EH (cell line): Measurements from ENCODE around the gene UQCR10.
"Not testable (repeated sequence)": the region's sequence is repeated elsewhere in the genome, so short reads cannot be mapped to it uniquely, and the experiment has no call there.

Experiments
- DNase-seq: peaks from one replicate; pipeline ENCODE4 v3.0.0-alpha.2; 2015; ENCODE audit warnings: low read depth

Gene UQCR10

GRCh38 chr22:29737251-29738117, 29.7 kb upstream of the UQCR10 start:
- DNase-seq, result no peak

DNA sequence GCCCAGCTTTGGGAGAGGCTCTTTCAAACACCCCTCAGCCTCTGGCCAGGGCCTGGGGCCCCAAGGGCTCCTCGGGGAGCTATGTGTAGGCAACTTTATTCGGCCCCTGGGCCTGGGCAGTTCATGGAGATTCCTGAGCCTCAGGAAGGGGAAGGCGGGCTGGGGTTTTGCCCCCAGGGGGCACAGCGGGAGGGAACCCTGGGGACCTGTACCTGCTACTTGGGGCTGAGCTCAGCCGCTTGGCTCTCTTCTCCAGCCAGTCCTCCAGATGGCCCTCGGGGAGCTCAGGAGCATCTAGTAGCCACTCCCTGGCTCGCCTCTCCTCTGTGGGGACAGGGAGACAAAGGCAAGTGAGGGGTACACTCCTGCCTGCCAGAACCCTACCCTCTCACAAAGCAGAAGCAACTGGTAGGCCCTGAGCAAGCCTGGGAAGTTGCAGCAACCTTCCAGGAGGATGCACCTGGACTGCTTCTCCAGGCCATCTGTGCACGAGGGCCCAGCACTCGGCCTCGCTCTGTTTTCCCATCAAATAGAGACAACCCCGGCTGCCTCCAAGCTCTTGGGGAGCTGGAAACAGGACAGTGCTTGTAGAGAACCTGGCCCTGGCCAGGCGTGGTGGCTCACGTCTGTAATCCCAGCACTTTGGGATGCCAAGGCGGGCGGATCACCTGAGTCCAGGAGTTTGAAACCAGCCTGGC, 28.9 kb upstream of the UQCR10 start:
- no peak for DNase-seq

- no peak for DNase-seq
These were observed 27.8 kb upstream of the UQCR10 start for GRCh38 chr22:29739346-29739875.

DNA sequence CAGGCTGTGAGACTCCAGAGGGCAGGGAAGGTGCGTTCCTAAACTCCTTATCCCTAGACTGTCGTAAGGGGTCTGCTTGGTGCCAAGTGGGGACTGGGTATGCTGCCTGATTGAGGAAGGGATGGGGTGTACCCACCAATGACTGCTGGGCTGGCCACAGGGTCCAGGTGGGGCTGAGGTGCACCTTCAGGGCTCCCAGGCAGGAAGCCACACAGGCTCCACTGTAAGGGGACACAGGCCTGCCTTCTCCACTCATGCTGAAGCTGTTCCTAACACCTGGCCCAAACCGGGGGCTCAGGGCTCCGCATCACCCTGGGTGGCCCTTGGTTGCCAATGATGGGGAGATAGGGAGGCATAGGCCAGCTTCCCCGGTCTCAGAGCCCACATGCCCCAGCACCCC, 27.0 kb upstream of the UQCR10 start:
- DNase-seq, result no peak

DNA sequence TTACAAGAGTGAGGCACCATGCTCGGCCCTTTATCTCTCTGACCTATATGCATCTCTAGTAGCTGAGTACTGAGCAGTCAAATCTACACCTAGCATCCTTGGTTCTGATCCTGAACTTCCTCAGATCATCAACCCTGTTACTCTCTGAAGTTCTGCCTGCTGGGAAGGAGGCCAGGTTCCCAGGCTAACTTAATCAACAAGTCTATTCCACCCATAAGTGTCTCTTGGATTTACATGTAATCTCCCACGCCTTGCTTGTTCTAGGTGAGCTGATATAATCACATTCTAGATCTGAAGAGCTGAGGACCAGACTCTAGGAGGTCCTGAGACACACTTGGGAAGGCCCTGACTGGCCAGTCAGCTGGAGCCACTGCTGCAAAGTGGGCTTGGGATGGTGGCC, 25.2 kb upstream of the UQCR10 start:
- DNase-seq, result no peak

- no peak for DNase-seq
These were observed 24.8 kb upstream of the UQCR10 start for GRCh38 chr22:29742326-29742725.

- DNase-seq, result peak; percentile 61
These were observed 22.3 kb upstream of the UQCR10 start for GRCh38 chr22:29744902-29745301.

DNA sequence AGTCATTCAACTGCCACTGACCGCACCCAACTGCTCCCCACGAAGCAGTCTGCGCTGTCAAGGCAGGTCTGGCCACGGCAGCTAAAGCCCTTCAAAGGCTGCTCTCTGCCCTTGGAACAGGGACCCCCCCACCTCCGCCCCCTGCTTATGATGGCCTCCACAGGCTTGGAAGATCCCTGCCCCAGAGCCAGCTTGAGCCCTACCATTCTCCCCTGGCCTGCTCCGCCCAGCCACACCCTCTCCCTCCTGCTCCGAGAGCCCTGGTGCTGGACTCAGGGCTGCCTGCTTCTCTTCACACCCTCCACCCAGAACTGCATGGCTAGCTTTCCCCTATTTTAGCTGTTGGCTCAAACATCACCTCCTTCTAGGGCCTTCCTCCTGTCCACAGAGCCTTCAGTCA, 19.3 kb upstream of the UQCR10 start:
- no peak for DNase-seq

- peak; percentile 9 for DNase-seq
These were observed 18.8 kb upstream of the UQCR10 start for GRCh38 chr22:29748248-29748893.

DNA sequence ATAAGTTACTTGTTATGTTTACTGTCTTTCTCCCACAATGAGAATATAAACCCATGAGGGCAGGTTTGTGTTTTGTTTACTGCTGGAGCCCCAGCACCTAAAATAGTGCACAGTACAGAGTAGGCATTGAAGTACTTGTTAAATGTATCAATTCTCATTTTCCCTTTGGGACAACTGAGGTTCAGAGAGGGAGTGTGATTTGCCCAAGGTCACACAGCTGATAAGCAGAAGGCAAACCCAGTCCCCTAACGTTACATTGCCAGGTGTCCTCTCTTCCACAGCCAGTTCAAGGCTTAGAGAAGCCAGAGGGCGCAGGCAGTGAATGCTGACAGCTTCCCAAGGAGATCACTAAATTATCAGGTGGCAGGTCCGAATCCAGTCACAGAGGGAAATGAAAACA, 17.1 kb upstream of the UQCR10 start:
- no peak for DNase-seq

GRCh38 chr22:29750559-29751538, 16.3 kb upstream of the UQCR10 start:
- DNase-seq, result peak; percentile 18

- no peak for DNase-seq
These were observed 15.5 kb upstream of the UQCR10 start for GRCh38 chr22:29751669-29752068.

DNA sequence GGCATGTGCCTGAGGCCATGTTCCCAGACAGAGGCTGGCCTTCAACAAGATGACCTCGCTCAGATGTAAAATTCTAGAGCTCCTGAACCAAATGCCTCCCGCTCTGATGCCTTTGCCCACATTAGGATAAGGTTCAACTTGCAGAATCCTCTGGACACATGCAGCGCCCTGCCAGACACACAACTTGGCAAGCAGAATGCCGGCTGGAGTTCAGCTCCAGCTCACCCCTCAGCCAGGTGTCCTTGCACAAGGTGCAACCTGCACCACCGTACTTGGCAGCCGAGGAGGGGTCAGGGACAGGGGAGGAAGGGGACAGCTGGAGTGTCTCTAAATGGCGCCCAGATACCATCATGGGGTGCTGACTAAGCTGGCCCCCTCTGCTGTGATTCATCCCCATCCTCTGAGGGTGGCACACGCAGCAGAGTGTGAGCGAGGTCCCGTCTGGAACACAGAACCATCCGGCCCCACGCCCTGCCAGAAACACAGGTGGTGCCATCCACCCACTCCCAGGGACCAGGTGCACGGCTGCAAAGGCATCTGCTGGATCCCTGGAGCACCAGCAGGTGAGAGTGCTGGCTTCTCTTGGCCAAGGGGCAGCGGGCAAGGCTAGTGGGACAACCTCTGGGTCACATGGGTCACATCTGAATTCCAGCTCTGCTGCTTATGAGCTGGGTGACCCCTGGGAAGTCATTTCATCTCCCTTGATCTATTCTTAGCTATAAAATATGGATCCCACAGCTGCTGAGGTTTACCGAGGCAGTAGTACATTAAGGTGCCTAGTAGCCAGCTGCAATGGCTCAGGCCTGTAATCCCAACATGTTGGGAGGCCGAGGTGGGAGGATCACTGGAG, 13.1 kb upstream of the UQCR10 start:
- no peak for DNase-seq

DNA sequence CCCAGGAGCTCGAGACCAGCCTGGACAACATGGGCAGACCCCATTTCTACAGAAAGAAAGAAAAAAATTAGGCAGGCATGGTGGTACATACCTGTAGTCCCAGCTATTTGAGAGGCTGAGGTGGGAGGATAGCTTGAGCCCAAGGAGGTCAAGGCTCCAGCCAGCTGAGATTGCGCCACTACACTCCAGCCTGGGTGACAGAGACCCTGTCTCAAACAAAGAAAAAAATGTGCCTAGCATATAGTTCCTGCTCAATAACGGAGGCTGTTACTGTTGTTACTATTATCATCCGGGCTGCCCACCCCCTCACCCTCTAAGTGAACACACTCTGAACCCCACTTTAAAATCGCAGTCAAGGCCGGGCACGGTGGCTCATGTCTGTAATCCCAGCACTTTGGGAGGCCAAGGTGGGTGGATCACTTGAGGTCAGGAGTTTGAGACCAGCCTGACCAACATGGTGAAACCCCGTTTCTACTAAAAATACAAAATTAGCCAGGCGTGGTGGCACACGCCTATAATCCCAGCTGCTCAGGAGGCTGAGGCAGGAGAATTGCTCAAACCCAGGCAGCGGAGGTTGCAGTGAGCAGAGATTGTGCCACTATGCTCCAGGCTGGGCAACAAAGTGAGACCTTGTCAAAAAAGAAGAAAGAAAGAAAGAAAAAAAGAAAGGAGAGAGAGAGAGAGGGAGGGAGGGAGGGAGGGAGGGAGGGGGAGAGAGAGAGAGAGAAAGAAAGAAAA, 12.3 kb upstream of the UQCR10 start:
- DNase-seq, result not testable (repeated sequence)

- DNase-seq, result no peak
These were observed 11.3 kb upstream of the UQCR10 start for GRCh38 chr22:29755889-29756288.

- no peak for DNase-seq
These were observed 10.8 kb upstream of the UQCR10 start for GRCh38 chr22:29756341-29756740.

GRCh38 chr22:29757096-29757495, 10.1 kb upstream of the UQCR10 start:
- DNase-seq, result no peak

DNA sequence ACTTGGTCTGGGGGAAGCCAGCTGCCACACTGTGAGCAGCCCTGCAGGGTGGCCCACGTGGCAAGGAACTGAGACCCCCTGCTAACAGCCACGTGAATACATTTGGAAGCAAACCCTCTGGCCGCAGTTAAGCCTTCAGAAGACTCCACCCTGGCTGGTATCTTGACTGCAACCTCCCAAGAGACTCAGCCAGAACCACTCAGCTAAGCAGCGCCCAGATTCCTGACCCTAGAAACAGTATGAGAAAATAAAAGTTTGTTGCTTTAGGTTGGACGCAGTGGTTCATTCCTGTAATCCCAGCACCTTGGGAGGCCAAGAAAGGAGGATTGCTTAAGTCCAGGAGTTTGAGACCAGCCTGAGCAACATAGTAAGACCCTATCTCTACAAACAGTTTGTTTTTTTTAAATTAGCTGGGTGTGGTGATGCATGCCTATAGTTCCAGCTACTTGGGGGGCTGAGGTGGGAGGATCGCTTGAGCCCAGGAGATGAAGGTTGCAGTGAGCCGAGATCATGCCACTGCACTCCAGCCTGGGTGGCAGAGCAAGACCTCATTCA, 9.0 kb upstream of the UQCR10 start:
- no peak for DNase-seq

DNA sequence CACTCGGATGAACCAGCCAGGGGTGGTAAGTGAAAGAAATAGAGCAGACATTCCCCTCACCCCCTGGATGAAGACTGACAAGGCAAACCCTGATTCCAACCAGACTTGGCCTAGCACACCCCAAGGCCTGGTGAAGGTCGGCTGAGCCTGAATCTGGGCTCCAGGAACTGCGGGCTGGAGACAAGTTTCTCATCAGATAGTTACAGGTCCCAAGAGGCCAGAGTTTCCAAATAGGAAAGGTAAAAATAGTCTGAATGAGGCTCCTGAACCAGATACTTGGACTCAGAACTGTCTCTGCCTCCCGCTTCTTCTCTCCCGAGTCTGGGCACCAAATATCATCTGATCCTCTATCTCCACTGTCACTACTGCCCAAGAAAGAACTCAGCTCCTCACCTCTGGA, 8.2 kb upstream of the UQCR10 start:
- no peak for DNase-seq

DNA sequence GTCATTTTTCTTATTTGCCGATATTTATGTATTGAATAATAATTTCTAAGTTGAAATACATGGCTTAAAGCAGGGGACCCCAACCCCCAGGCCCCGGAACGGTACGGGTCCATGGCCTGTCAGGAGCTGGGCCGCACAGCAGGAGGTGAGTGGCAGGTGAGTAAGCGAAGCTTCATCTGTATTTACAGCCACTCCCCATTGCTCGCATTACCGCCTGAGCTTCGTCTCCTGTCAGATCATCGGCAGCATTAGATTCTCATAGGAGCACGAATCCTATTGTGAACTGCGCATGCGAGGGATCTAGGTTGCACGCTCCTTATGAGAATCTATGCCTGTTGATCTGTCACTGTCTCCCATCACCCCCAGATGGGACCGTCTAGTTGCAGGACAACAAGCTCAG, 4.9 kb upstream of the UQCR10 start:
- no peak for DNase-seq
